GM21526 (cell line): ENCODE results near the gene ENTREP3.
A peak's percentile ranks its signal among the peaks of the same experiment; 100 is the strongest.
"Not testable (repeated sequence)": the region's sequence is repeated elsewhere in the genome, so short reads cannot be mapped to it uniquely, and the experiment has no call there.

Experiments used
- ATAC-seq: cut with Tn5 transposase; IDR thresholded peaks from one replicate; pipeline ENCODE4 v1.9.1; 2021; ENCODE audit warnings: moderate library complexity; ENCODE audit not compliant: unreplicated experiment, low FRiP score

Gene ENTREP3

DNA sequence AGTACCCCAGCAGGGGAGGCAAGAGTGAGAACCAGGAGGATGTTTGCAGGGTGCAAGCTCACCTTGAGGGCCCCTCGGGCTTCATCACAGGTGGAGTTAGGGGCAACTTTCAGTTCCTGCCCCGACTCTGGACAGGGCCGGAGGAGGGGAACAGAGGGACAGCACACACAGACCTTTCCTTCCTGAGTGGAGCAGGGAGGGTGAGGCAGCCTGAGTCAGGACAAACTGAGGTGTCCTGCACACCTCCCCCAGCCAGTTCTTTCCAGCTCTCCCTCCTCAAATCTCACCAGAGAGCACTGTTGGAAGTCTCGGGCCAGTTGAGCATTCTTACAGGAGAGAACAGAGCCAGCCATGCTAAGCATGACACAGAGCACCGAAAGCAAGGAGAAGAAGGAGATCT is 1.5 kb downstream of the ENTREP3 start:
- ATAC-seq: no peak

DNA sequence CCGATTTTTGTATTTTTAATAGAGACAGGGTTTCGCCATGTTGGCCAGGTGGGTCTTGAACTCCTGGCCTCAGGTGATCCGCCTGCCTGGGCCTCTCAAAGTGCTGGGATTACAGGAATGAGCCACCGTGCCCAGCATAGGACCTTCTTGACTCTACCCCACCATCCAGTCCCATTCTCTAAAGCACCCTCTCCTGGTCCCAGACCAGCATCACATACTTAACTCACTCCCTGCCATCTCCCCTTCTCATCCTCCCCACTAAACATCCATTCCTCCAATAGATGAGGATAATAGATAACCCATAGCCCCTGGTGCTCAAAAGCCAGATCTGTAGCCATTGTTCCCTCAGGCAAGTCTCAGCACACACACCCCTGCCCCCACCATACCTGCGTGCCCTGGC is 2.1 kb downstream of the ENTREP3 start:
- ATAC-seq: no peak

DNA sequence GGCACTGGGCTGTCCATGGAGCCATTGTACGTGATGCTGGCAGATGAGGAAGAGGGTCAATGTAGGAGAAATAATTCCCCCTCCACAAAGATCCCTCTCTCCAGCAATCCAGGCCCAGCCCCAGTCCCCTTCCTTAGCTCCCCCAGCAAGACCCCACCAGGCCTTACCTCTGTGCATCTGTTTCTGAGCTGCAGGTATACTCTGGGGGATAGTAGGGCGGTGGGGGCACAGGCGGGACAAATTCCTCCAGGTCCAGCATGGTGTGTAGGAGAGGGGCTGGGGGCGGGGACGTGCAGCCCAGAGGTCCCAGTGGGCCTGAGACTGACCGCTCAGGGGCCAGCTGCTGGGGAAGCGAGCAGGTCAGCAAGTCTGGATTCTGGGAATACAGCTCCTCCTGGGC is 3.7 kb downstream of the ENTREP3 start:
- no peak for ATAC-seq

DNA sequence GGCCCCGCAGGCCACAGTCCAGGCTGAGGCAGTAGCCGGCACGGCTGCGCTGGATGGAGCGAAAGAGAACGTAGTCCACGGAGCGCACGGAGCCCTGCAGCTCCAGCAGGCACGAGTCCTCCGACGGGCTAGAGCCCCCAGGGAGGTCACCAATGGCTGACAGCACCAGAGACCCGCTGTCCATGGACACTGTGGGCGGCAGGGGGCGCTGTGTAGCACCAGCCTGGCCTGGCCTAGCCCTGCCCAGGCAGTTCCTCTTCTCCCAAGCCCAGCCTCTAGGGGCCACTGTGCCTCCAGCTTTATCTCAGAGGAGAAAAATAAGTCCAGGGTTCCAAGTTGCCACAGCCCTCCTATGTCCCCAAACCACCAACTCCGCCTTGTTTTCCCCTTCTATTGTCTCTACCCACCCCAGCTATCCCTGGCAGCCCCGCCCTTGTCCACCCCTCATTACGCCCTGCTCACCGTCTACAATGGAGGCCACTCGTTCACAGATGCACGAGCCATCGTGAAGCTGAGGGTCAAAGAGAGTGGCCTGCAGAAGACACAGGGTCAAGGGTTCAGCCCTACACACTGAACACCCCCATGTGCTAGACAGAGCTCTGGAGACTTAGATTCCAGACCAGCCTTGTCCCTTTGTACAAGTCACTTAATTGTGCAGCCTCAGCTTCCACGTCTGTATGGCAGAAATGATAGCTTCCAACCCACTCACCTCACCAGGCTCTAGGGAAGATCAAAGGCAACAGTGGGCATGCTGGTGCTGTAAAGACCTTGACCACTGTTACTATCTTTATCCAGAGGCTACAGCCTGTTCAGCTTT is 4.4 kb downstream of the ENTREP3 start:
- ATAC-seq: peak; percentile 66

DNA sequence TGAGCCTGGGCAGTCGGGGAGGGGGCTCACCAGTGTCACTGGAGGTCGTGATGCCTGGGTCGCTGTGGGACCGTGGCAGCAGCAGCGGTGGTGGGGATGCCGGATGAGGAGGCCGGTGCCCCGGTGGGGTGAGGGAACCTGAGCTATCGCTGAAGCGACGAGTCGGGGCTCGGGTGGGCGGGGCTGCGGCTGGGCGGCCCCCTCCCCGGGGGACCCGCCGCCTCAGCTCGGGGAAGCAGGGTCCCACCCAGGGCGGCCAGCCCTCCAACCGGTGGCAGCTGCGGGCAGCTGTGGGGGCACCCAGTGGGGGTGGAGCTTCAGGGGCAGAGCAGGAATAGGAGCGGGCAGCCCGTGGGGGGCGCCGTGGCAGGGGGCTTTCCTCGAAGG is 5.0 kb downstream of the ENTREP3 start:
- peak; percentile 15 for ATAC-seq

DNA sequence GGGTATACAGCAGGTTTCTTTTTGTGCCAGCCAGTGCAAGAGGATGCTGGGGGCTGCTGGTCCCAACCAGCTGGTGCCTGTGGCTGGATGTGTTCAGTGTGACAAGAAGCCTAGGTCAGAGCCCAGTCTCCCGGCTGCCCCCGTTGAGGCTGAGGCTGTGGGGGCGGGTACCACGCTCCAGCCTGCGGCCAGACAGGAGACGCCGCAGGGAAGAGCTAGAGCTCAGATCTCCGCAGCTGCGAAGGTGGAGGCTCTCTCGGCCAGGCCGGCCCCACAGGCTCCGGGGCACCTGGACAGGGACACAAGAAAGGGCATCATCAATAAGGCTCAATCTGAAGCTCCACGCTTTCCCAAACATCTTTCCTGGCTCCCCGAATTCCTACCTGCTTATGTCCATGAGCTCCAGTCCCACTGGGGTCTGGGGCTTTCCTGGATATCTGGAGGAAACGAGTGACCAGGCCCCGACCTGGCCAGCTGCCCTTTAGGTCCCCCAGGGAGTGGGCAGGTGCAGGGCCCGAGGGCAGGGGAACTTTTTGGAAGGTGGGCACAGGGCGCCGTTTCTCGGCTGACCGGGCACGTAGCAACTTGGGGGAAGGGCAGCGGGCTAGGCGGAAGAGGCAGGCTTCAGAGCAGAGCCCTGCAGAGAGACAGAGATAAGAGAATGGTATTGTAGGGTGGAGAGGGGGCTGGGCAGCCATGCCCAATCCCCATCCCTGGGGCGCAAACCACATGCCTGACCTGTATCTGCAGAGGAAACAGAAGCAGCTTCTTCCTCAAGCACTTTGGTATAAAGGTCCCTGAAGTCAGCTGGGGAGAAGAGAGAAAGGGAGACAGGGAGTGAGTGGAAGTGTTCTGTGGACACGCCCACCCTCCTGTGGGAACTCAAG is 7.4 kb downstream of the ENTREP3 start:
- no peak for ATAC-seq

DNA sequence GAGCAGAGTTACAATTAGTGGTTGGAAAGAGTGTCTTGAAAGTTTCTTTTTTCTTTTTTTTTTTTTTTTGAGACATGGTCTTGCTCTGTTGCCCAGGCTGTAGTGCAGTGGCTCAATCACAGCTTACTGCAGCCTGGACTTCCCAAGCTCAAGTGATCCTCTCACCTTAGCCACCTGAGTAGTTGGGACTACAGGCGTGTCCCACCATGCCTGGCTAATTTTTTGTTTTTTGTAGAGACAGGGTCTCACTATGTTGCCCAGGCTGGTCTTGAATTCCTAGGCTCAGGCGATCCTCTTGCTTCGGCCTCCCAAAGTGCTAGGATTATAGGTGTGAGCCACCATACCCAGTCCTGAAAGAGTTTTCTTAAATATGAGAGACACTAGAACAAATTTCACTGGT is 8.5 kb downstream of the ENTREP3 start:
- ATAC-seq: not testable (repeated sequence)

DNA sequence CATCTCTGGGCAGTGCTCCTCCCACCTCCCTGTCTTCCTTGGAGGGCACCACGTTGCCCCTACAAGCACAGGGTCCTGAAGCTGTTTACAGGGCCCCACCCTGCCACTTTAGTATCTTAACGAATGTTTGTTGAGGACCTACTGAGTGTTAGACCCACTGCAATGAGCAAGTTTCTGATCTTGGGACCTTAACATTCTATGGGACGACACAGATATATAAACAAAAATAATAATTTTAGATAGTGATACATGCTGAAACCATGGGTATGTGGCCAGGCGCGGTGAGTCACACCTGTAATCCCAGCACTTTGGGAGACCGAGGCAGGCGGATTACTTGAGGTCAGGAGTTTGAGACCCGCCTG is 10.1 kb downstream of the ENTREP3 start:
- ATAC-seq: peak; percentile 5

DNA sequence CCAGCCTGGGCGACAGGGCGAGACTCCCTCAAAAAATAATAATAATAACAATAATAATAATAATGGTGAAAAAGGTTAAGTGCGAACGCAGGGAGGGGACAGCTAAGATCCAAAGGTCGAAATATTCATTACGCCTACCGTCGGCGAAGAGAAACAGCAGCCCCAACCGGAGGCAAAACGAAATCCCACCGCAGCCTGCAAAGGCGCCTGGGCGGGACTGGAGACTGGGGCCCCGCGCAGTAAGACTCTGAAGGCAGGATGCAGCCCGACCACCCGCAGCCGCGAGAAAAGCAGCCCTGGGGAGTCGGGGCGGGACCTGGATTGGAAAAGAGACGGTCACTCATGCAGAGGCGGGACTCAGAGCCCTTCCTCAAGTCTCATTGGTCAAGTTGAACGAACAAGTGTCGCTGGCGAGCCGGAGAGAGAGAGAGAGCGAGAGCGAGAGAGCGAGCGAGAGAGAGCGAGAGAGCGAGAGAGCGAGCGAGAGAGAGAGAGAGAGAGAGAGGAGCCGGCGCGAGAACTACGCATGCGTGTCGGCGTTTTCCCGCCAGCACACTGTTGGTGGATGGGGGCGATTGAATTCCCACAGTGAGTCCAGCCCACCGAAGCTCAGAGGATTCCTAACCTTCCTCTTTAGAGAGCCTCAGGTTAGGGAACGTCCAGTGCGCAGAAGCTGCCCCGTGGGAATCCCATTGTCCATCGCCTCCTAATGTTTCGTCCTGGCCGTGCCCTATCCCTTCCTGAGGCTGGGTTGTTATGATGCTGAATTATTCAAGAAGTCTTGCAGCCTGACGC is 10.7 kb downstream of the ENTREP3 start:
- peak; percentile 69 for ATAC-seq

DNA sequence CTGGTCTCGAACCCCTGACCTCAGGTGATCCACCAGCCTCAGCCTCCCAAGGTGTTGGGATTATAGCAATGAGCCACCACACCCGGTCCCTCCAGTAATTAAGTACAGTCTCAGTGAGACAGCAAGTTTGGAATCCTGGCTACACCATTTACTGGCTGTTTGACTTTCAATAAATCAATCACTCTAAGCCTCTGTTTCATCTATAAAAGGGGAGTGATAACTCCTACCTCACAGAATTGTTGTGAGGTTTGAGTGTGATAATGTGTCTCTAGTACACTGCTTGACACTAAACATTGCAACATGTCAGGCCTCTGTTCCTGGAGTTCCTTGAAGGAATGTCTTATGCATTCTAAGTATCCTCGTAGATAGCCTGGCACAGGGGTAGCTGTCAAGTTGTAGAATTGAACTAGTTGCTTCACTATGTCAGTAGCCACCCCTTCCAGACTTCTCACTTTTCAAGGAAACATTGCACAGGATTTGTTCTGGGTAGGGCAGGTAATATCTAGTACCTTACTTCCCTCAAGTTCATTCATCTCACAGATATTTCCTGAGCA is 12.4 kb downstream of the ENTREP3 start:
- no peak for ATAC-seq

DNA sequence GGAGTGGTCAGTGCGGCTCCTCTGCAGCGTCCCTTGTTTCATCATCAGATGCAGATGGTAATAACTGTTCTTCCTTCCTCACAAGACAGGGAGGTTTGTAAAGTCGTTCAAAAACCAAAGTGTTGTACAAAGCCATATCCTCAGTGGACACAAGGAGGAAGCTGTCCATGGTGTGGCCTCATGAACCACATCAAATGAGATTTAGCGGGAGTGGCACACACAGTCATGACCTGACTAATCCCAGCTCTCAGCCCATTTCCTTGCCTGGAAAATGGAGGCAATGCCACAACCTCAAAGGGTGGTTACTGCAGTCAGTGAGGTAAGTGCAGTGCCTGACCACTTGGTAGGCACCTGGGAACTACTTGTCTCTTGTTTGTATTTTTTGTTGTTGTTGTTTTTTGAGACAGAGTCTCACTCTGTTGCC is 13.4 kb downstream of the ENTREP3 start:
- ATAC-seq: no peak

DNA sequence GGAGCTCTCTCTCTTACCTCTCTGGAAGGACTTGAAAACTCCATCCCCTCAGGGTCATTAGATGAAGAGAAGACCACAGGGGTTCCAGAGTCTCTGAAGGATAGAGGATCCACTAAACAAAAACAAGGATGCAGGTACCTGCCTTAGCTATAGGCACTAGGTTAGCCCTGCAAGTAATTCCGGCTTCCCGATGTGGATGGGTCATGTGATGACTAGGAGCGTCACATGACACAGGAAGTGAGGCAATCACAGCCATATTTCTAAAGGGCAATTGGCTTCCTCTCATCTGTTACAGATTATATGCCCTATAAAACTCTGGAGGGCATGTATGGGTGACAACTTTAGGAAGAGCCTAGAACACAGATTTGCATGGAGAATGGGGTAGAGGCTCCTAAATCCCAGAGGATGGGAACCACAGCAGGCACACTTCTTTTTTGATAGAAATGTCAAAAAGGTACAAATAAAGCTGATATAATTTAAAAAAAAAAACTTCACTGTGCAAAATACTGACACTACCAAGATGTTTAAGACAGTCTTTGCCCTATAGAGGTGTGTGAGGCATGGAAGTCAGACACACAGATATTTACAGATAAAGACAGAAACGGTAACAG is 14.1 kb downstream of the ENTREP3 start:
- no peak for ATAC-seq

DNA sequence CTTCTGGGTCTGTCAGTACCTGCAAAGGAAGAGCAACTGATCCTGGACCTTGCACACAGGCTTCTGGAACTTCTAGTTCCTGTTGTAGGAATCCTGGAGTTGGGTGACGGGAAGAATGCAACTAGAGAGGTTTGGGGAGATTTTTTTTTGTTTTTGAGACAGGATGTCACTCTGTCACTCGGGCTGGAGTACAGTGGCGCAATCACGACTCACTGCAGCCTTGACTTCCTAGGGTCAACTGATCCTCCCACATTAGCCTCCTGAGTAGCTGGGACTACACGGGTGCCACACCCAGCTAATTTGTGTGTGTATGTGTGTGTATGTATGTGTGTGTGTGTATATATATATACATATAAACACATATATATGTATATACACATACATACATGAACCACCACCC is 18.8 kb downstream of the ENTREP3 start:
- ATAC-seq: no peak

DNA sequence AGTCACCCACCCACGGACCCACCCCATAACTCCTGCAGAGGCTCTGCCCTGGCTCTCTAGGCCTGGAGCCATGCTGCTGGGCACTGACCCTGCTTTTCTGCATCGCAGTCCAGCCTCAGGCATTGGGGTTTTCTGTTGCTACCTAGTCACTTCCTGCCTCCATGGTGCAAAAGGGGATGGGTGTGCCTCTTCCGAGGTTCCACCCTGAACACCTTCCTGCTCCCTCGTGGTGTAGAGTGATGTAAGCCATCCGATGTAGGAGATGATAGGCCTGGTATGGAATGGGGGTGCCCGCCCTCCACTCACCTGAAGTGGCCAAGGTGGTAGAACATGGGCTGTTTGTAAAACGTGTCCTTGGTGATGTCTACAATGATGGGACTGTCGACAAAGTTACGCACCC is 19.9 kb downstream of the ENTREP3 start:
- ATAC-seq: not testable (repeated sequence)

DNA sequence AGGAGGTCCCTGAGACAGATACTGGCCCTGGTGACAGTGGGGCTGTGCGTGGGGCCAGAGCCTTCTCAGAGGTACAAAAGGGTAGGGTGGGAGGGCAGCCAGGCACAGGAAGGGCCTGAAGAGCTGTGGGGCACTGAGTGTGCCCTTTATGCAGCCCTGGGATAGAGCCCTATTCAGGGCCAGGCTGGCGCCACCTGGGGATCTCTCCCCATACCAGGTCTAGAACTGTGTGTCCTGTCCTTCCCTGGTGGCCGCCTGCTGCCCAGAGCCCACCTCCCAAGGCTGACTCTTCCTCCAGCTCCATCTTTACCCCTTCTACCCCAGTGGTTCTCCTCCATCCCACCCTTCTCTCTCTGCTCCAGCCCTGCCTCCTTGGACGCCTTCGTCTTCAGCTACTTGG is 21.8 kb downstream of the ENTREP3 start:
- not testable (repeated sequence) for ATAC-seq

DNA sequence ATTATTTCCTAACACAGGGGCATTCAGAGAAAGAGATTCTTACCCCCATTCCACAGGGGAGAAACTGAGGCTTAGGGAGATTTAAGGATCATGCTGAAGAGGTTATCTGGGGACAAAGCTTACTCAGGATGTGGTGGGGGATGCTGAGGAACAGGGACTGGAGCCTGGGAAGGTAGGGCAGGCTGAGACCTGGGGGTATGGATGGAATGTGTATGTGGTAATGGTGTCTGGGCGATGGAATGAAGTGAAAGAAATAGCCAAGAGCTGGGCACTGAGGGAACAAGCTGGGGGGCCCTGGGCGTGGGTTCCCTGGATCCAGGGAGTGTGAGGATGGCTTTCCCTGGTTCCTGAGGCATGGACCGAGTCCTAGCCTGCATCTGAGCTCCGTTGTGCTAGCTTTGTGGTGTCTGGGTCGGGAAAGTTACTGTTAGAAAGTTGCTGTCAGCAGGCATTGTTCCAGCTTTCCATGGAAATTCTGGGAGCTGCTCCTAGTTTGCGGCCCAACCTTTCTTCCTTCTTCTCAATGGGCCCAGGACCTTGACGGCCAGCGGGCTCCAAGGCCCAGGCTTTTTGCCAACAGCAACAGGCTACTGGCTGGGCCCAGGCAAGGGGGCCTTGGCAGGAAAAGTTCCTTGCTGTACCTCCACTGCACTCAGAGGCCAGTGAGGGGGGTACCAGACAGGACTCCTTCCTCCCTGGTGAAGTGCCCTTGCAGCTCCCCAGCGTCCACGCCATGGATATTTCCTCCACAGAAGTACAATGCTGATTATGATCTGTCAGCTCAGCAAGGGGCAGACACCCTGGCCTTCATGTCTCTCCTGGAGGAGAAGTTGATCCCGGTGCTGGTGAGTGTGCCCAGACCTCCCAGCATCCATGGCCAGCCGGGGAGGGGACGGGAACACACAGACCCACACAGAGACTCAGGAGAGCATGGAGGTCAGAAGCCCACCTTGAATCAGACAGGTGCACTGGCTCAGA is 23.0 kb downstream of the ENTREP3 start:
- not testable (repeated sequence) for ATAC-seq

DNA sequence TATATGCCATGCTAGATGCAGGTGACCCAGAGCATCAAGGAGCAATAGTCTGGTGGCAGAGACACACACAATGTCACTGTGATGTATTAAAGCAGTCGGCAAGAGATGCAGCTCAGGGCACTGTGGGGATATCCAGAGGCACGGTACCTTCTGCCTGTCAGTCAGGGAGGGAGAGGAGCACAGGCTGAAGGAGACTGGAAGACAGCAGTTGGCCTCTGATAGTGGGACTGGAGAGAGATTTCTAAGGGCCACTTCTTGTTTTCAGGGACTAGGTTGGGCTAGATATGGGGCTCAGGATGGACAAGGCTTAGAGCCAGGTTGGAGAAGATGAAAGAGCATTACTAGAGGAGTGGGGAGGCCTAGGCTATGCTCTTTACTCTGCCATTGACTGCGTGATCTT is 24.0 kb downstream of the ENTREP3 start:
- ATAC-seq: not testable (repeated sequence)

DNA sequence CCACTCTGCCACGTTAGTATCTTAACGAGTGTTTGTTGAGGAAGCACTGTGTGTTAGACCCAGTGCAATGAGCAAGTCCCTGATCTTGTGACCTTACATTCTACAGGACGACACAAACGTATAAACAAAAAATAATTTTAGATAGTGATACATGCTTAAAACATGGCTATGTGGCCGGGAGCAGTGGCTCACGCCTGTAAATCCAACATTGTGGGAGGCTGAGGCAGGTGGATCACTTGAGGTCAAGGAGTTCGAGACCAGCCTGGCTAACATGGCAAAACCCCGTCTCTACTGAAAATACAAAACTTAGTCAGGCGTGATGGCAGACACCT is 27.2 kb downstream of the ENTREP3 start:
- ATAC-seq: no peak
